ENCODE data around the gene ZNF135. TPM values are rescaled to one million over a fixed set of nuclear protein-coding genes. Genes with fewer than 3 reads are reported as not detected.

Gene ZNF135
- 10 to 100 TPM in 3 of 4 donors, 1 to 10 TPM in 1; 6.2 to 18.6 (median 15.3) TPM for total RNA-seq

DNA sequence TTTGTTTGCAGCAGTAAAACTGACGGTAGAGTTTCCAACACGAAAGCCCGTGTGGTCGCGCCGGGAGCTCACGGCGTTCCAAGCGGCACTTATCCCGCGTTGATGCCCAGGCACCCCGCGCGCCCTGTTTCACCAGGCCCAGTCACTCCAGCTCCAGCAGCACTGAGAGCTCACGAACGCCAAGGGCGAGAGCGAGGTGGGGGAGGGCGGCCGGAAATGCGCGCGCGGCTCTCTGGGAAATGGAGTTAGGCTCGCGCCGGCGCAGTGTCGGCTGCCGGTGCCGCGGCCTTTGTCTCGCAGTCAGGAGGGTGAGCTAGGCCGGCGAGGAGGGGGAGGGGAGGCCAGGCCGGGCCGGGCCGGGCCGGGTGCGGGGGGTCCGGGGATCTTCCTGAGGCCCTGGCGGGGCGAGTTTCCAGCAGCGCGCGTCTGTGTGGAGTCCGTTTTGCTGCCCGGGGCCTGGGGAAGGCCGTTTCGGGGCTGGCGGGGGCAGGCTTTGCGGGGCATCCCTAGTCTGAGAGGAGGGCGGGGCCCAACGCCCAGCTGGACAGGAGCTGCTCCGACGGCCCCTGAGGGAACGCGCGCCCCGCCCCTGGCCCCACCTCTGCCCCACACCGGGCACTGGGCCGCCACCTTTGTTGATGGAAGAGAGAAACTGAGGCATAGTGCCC is at the start of gene ZNF135:
Gene ZNF135 (plus strand): TSS at position 280 of the 668 bp plus-strand sequence. CDS start 721 bp downstream, outside the sequence.
- Histone ChIP-seq H3K27ac (peak within 1 kb of the TSS; percentile 85 to 97), H3K27me3 (no peaks in the 10 kb centered on the region), H3K9me3 (no peaks in the 10 kb centered on the region), H3K36me3 (no peaks in the 10 kb centered on the region), H3K4me1 (no peaks in the 10 kb centered on the region), H3K4me3 (peak within 1 kb of the TSS; percentile 55 to 78)
- intact Hi-C loops (cut with DNase I; ENCODE audit: low total_unique reads), result no loop called here
- peak in 1 of 2 donors; percentile 42 for TF ChIP-seq POLR2A (IDR thresholded peaks at IDR 0.05)
- TF ChIP-seq, protein P1, sequence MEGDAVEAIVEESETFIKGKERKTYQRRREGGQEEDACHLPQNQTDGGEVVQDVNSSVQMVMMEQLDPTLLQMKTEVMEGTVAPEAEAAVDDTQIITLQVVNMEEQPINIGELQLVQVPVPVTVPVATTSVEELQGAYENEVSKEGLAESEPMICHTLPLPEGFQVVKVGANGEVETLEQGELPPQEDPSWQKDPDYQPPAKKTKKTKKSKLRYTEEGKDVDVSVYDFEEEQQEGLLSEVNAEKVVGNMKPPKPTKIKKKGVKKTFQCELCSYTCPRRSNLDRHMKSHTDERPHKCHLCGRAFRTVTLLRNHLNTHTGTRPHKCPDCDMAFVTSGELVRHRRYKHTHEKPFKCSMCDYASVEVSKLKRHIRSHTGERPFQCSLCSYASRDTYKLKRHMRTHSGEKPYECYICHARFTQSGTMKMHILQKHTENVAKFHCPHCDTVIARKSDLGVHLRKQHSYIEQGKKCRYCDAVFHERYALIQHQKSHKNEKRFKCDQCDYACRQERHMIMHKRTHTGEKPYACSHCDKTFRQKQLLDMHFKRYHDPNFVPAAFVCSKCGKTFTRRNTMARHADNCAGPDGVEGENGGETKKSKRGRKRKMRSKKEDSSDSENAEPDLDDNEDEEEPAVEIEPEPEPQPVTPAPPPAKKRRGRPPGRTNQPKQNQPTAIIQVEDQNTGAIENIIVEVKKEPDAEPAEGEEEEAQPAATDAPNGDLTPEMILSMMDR (IDR thresholded peaks at IDR 0.05), result peak in 2 of 4 experiments; percentile 8 to 11
- DNase-seq, result peak; percentile 89 to 91

DNA sequence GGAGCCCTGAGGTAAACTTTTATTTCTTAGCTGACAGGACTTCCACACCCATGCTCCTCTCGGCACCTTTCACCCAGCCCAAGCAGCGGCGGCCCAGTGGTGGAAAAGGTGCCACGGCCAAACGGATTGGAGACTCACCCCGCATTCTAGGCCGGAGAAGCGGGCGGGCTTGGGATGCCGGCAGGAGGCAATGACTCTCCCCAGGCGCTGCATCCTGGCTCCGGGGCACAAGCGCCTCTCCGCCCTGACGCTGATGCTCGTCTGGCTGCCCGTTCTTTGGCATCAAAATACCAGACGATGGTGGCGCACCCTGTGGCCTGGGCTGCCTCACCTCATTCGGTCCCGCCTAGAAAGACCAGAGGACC is 49.8 kb upstream of the ZNF135 start:
- Histone ChIP-seq H3K36me3 (no peaks in the 10 kb centered on the region), H3K27me3 (no peaks in the 10 kb centered on the region), H3K9me3 (peaks cover 0 to 29% of the 10 kb centered on the region in 2 donors), H3K27ac (peak overlapping the region in 1 of 2 donors; percentile 60), H3K4me3 (peak overlapping the region in 1 of 2 donors; percentile 26), H3K4me1 (no peaks in the 10 kb centered on the region)
- TF ChIP-seq POLR2A (IDR thresholded peaks at IDR 0.05), result no peak
- TF ChIP-seq, protein P1 (IDR thresholded peaks at IDR 0.05), result no peak
- intact Hi-C loops (cut with DNase I; ENCODE audit: low total_unique reads), result no loop called here
- DNase-seq, result no peak

DNA sequence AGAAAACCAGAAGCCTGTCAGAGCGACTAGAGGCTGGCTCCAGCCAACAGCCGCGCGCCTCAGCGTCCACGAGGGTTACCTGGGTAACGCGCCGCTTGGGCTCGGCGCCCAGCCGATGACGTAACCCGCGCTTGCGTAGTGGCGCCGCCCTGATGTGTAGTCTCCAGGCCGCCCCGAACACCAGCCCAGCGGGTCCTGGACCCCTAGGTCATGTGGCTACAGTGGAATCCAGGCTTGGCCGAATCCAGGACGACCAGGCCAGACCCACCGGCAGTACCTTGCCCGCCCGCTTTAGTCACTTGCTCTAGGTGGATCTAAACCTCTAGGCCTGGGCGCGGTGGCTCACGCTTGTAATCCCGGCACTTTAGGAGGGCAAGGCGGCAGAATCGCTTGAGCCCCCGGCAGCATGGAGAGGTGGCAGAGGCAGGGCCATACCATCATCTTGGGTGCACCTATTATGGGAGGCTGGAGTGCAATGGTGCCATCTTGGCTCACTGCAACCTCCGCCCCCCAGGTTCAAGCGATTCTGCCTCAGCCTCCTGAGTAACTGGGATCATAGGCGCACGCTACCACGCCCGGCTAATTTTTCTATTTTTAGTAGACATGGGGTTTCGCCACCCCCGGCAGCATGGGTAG is 49.3 kb upstream of the ZNF135 start:
- peaks cover 0 to 25% of the 10 kb centered on the region in 2 donors for H3K9me3 ChIP-seq
- TF ChIP-seq POLR2A (IDR thresholded peaks at IDR 0.05), result peak in 1 of 2 donors; percentile 31
- TF ChIP-seq, protein P1 (IDR thresholded peaks at IDR 0.05), result no peak
- no peaks in the 10 kb centered on the region for H3K27me3 ChIP-seq
- peak; percentile 83 to 92 for DNase-seq
- no peaks in the 10 kb centered on the region for H3K4me1 ChIP-seq
- H3K36me3 ChIP-seq, result no peaks in the 10 kb centered on the region
- intact Hi-C loops (cut with DNase I; ENCODE audit: low total_unique reads), result no loop called here
- peak overlapping the region in 1 of 2 donors; percentile 26 for H3K4me3 ChIP-seq
- H3K27ac ChIP-seq, result peak overlapping the region in 1 of 2 donors; percentile 60

DNA sequence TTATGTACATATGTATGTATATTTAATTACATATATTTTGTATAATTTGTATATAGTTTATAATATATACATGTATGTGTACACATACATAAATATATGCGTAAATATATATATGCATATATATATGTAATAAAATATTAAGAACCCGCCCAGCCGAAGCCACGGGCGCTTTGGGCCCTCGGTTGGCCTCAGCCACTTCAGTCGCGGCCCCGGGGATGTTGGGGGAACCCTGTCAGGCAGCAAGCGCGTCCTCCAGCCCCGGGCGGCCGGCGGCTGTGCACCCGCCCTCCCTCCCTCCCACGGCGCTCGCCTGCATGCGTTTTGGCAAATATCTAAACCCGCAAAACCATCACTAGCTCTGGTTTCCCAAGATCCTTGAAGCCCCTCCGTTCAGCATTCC is 48.6 kb upstream of the ZNF135 start:
- no peak for DNase-seq
- intact Hi-C loops (cut with DNase I; ENCODE audit: low total_unique reads), result no loop called here
- Histone ChIP-seq H3K4me1 (no peaks in the 10 kb centered on the region), H3K36me3 (no peaks in the 10 kb centered on the region), H3K9me3 (peaks cover 0 to 19% of the 10 kb centered on the region in 2 donors), H3K27ac (no peak overlapping the region), H3K27me3 (no peaks in the 10 kb centered on the region), H3K4me3 (no peak overlapping the region)
- TF ChIP-seq, protein P1 (IDR thresholded peaks at IDR 0.05), result no peak
- TF ChIP-seq POLR2A (IDR thresholded peaks at IDR 0.05), result no peak

DNA sequence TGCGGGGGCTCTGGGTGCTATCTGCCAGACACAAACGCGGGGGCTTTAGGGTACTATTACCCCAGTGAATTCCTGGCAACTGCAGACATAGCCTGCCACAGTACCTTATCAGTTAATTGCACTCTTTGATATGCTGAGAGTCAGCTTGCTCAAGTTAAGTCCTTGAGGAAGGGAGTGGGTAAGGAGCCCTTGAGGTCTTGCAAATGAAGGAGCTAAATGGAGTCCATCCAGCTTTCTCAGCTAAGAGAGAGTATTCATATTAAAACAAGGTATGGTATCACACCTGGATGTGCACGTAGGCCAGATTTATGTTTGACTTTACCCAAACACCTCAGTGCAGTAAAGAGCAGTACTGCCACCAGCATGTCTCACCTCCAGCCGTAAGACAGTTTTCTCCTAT is 44.9 kb upstream of the ZNF135 start:
- no peaks in the 10 kb centered on the region for H3K27me3 ChIP-seq
- no peak for DNase-seq
- H3K9me3 ChIP-seq, result peaks cover 0 to 6% of the 10 kb centered on the region in 2 donors
- H3K4me3 ChIP-seq, result no peak overlapping the region
- no peaks in the 10 kb centered on the region for H3K4me1 ChIP-seq
- TF ChIP-seq, protein P1 (IDR thresholded peaks at IDR 0.05), result no peak
- TF ChIP-seq POLR2A (IDR thresholded peaks at IDR 0.05), result no peak
- no peaks in the 10 kb centered on the region for H3K36me3 ChIP-seq
- H3K27ac ChIP-seq, result no peak overlapping the region
- intact Hi-C loops (cut with DNase I; ENCODE audit: low total_unique reads), result no loop called here
